ENCODE results near the gene ATXN1L.

DNA sequence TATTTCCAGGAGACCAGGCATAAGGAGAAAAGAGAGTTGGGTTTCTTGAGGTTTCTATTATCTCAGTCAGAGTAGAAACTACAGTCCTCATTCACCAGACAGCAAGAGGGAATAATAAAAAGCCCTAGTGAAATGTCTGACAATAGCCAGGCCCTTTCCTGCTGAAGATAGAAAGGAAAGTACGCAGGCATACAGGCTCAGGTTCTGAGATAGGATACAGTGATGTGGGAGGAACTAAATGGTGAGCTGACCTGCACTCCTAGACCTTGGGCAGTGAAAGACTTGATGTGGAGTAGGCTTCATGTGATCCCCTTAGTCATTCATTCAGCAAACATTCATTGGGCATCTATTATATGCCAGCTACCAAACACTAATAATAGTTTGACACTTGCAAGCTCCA lies 23.3 kb downstream of the ATXN1L start:
- TF ChIP-seq, protein P1, sequence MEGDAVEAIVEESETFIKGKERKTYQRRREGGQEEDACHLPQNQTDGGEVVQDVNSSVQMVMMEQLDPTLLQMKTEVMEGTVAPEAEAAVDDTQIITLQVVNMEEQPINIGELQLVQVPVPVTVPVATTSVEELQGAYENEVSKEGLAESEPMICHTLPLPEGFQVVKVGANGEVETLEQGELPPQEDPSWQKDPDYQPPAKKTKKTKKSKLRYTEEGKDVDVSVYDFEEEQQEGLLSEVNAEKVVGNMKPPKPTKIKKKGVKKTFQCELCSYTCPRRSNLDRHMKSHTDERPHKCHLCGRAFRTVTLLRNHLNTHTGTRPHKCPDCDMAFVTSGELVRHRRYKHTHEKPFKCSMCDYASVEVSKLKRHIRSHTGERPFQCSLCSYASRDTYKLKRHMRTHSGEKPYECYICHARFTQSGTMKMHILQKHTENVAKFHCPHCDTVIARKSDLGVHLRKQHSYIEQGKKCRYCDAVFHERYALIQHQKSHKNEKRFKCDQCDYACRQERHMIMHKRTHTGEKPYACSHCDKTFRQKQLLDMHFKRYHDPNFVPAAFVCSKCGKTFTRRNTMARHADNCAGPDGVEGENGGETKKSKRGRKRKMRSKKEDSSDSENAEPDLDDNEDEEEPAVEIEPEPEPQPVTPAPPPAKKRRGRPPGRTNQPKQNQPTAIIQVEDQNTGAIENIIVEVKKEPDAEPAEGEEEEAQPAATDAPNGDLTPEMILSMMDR (IDR thresholded peaks at IDR 0.05; ENCODE audit: poor library complexity) = no peak
- no peak for TF ChIP-seq EZH2 (IDR thresholded peaks at IDR 0.05; ENCODE audit: borderline replicate concordance)
